Measurements from ENCODE around the gene TCF7L1. TPM values are rescaled to one million over a fixed set of nuclear protein-coding genes. Genes with fewer than 3 reads are reported as not detected.
"Not testable (repeated sequence)": the region's sequence is repeated elsewhere in the genome, so short reads cannot be mapped to it uniquely, and the experiment has no call there.

Gene TCF7L1
- total RNA-seq, 1 donor from 2014 or later = 0.19 TPM

- no peaks in the 10 kb centered on the region for H3K36me3 Mint-ChIP-seq (ENCODE audit: low read depth)
- no peak for DNase-seq
- no peak overlapping the region for H3K4me3 Mint-ChIP-seq
- no peaks in the 10 kb centered on the region for H3K9me3 Mint-ChIP-seq
- H3K4me1 Mint-ChIP-seq = peaks cover 3% of the 10 kb centered on the region
- peaks cover 16% of the 10 kb centered on the region for H3K27me3 Mint-ChIP-seq
- H3K27ac Mint-ChIP-seq = no peak overlapping the region
- intact Hi-C loops (cut with micrococcal nuclease) = loop anchor here (5.0 kb wide), 1 partner anchor 98 kb away; no protein-coding TSS in a partner anchor
Observed at GRCh38 chr2:85188852-85189251, 55.7 kb downstream of the TCF7L1 start.

DNA sequence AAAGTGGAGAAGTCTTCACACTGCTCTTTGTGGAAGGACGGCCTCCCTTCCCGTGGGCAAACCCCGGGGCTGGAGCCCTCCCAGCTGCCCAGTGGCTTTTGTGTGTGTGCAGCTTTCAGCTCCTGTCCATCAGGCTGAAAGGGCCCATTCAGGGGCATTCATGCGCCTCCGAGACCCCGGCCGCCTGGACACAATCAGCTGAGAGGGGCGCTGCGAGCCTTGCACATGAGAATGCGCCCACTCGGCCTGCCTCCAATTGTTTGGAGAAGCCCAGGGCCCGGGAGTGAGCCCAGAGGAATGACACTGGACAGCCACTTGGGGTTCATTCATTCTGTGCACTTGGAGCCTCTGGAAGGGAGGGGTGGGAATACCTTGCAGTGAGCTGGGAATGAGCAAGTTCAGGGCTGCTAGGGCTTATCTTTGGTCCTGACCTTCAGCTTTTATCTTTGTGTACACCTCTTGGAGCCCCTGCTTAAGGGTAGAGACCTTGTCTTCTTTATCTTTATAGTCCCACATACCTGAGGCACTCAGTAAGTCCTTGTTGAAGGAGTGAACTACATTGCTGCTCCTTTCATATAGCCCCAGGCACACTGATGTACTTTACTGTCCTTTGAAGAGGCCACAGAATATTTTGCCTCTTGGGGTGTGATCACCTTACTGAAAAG, 56.5 kb downstream of the TCF7L1 start:
- H3K27ac Mint-ChIP-seq = no peak overlapping the region
- peaks cover 3% of the 10 kb centered on the region for H3K4me1 Mint-ChIP-seq
- H3K36me3 Mint-ChIP-seq (ENCODE audit: low read depth) = no peaks in the 10 kb centered on the region
- intact Hi-C loops (cut with micrococcal nuclease) = loop anchor here (5.0 kb wide), 1 partner anchor 98 kb away; no protein-coding TSS in a partner anchor
- H3K4me3 Mint-ChIP-seq = no peak overlapping the region
- peaks cover 17% of the 10 kb centered on the region for H3K27me3 Mint-ChIP-seq
- DNase-seq = no peak
- no peaks in the 10 kb centered on the region for H3K9me3 Mint-ChIP-seq

GRCh38 chr2:85191157-85191556, 58.0 kb downstream of the TCF7L1 start:
- Mint-ChIP-seq H3K4me3 (no peak overlapping the region), H3K4me1 (peaks cover 3% of the 10 kb centered on the region), H3K9me3 (no peaks in the 10 kb centered on the region), H3K27me3 (peaks cover 17% of the 10 kb centered on the region), H3K36me3 (ENCODE audit: low read depth) (no peaks in the 10 kb centered on the region), H3K27ac (no peak overlapping the region)
- intact Hi-C loops (cut with micrococcal nuclease) = no loop called here
- DNase-seq = no peak

GRCh38 chr2:85194780-85195480, 61.7 kb downstream of the TCF7L1 start:
- DNase-seq = no peak
- intact Hi-C loops (cut with micrococcal nuclease) = no loop called here
- H3K4me3 Mint-ChIP-seq = no peak overlapping the region
- H3K4me1 Mint-ChIP-seq = no peaks in the 10 kb centered on the region
- peaks cover 10% of the 10 kb centered on the region for H3K27me3 Mint-ChIP-seq
- no peaks in the 10 kb centered on the region for H3K36me3 Mint-ChIP-seq (ENCODE audit: low read depth)
- no peak overlapping the region for H3K27ac Mint-ChIP-seq
- no peaks in the 10 kb centered on the region for H3K9me3 Mint-ChIP-seq

GRCh38 chr2:85195956-85196355, 62.8 kb downstream of the TCF7L1 start:
- H3K4me1 Mint-ChIP-seq = no peaks in the 10 kb centered on the region
- H3K4me3 Mint-ChIP-seq = no peak overlapping the region
- H3K27ac Mint-ChIP-seq = no peak overlapping the region
- no peak for DNase-seq
- no peaks in the 10 kb centered on the region for H3K9me3 Mint-ChIP-seq
- H3K27me3 Mint-ChIP-seq = peaks cover 8% of the 10 kb centered on the region
- no peaks in the 10 kb centered on the region for H3K36me3 Mint-ChIP-seq (ENCODE audit: low read depth)
- intact Hi-C loops (cut with micrococcal nuclease) = no loop called here

DNA sequence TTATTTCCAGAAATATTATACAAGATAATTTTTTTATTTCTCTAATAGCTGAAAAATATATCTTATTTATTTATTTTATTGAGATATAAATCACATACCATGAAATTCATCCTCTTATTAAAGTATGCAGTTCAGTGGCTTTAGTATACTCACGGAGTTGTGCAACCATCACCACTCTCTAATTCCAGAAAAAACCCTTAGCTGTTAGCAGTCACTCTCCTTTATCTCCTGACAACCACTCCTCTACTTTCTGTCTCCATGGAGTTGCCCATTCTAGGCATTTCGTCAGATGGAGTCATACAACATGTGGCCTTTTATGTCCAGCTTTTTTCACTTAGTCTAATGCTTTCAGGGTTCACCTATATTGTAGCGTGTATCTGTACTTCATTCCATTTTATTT, 66.5 kb downstream of the TCF7L1 start:
- Mint-ChIP-seq H3K27me3 (peaks cover 6% of the 10 kb centered on the region), H3K4me3 (no peak overlapping the region), H3K4me1 (no peaks in the 10 kb centered on the region), H3K36me3 (ENCODE audit: low read depth) (no peaks in the 10 kb centered on the region), H3K27ac (no peak overlapping the region), H3K9me3 (no peaks in the 10 kb centered on the region)
- DNase-seq = no peak
- intact Hi-C loops (cut with micrococcal nuclease) = no loop called here

GRCh38 chr2:85209887-85210286, 76.7 kb downstream of the TCF7L1 start:
- Mint-ChIP-seq H3K4me1 (no peaks in the 10 kb centered on the region), H3K36me3 (ENCODE audit: low read depth) (no peaks in the 10 kb centered on the region), H3K27ac (no peak overlapping the region), H3K9me3 (no peaks in the 10 kb centered on the region), H3K27me3 (peaks cover 20% of the 10 kb centered on the region), H3K4me3 (no peak overlapping the region)
- intact Hi-C loops (cut with micrococcal nuclease) = no loop called here
- no peak for DNase-seq

GRCh38 chr2:85210511-85210910, 77.3 kb downstream of the TCF7L1 start:
- no peak overlapping the region for H3K4me3 Mint-ChIP-seq
- no peaks in the 10 kb centered on the region for H3K36me3 Mint-ChIP-seq (ENCODE audit: low read depth)
- no peaks in the 10 kb centered on the region for H3K9me3 Mint-ChIP-seq
- intact Hi-C loops (cut with micrococcal nuclease) = no loop called here
- no peak overlapping the region for H3K27ac Mint-ChIP-seq
- no peak for DNase-seq
- no peaks in the 10 kb centered on the region for H3K4me1 Mint-ChIP-seq
- H3K27me3 Mint-ChIP-seq = peaks cover 18% of the 10 kb centered on the region

- DNase-seq; H3K36me3 Mint-ChIP-seq (ENCODE audit: low read depth); H3K4me1 Mint-ChIP-seq; intact Hi-C loops (cut with micrococcal nuclease); H3K27ac Mint-ChIP-seq; H3K4me3 Mint-ChIP-seq; H3K9me3 Mint-ChIP-seq: not testable (repeated sequence)
- peaks cover 17% of the 10 kb centered on the region for H3K27me3 Mint-ChIP-seq
Observed at GRCh38 chr2:85211606-85212005, 78.4 kb downstream of the TCF7L1 start.

DNA sequence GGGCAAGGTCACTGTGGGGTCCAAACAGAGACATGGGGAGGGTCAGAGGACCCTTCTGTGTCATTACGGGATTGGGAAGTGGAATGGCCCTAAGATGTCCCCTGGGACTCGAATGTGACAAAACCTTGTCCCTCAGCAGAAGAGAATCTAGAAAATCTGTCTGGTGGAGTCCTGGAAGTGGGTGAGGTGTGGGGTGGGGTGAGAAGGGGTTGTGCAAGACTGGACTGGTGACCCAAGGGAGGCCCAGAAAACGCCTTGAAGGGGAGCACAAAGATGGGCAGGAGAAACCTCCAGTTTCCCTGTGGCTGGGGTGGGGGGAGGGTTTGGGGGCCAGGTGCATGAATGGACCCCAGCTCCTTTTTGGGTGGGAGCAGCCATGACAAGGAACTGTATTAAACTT, 79.6 kb downstream of the TCF7L1 start:
- Mint-ChIP-seq H3K4me3 (no peak overlapping the region), H3K4me1 (no peaks in the 10 kb centered on the region), H3K27ac (no peak overlapping the region), H3K9me3 (no peaks in the 10 kb centered on the region), H3K27me3 (peaks cover 21% of the 10 kb centered on the region), H3K36me3 (ENCODE audit: low read depth) (no peaks in the 10 kb centered on the region)
- DNase-seq = no peak
- intact Hi-C loops (cut with micrococcal nuclease) = no loop called here

- Mint-ChIP-seq H3K4me1 (no peaks in the 10 kb centered on the region), H3K36me3 (ENCODE audit: low read depth) (no peaks in the 10 kb centered on the region), H3K9me3 (no peaks in the 10 kb centered on the region), H3K27ac (no peak overlapping the region), H3K4me3 (no peak overlapping the region), H3K27me3 (peaks cover 19% of the 10 kb centered on the region)
- intact Hi-C loops (cut with micrococcal nuclease) = no loop called here
- DNase-seq = no peak
Observed at GRCh38 chr2:85213404-85213803, 80.2 kb downstream of the TCF7L1 start.

- Mint-ChIP-seq H3K4me1 (no peaks in the 10 kb centered on the region), H3K36me3 (ENCODE audit: low read depth) (no peaks in the 10 kb centered on the region), H3K4me3 (no peak overlapping the region), H3K9me3 (no peaks in the 10 kb centered on the region), H3K27me3 (peaks cover 19% of the 10 kb centered on the region), H3K27ac (no peak overlapping the region)
- no peak for DNase-seq
- intact Hi-C loops (cut with micrococcal nuclease) = no loop called here
Observed at GRCh38 chr2:85213901-85214512, 80.8 kb downstream of the TCF7L1 start.

DNA sequence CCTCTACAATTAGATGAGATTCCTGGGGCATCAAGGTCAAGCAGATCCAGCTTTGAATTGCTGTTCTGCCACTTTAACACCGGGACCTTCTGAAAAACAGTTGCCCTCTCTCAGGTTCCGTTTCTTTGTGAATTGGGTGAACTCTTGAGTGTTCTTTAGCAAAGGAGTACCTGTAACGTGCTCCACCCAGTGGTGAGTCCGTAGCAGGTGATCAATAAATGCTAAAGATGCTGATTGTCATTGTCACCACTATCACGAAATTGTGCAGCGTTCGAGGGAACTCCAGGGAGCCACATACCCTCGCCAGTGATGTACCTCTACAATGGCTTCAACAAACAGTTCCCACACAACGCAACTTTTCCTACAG, 81.9 kb downstream of the TCF7L1 start:
- Mint-ChIP-seq H3K27ac (no peak overlapping the region), H3K36me3 (ENCODE audit: low read depth) (no peaks in the 10 kb centered on the region), H3K27me3 (peaks cover 22% of the 10 kb centered on the region), H3K9me3 (no peaks in the 10 kb centered on the region), H3K4me1 (no peaks in the 10 kb centered on the region), H3K4me3 (no peak overlapping the region)
- no peak for DNase-seq
- intact Hi-C loops (cut with micrococcal nuclease) = no loop called here
